Measurements from ENCODE around the gene APOBEC3H. TPM values are rescaled to one million over a fixed set of nuclear protein-coding genes. Genes with fewer than 3 reads are reported as not detected.

Gene APOBEC3H
- total RNA-seq, 1 experiment from 2014 or later = 0.87 TPM

DNA sequence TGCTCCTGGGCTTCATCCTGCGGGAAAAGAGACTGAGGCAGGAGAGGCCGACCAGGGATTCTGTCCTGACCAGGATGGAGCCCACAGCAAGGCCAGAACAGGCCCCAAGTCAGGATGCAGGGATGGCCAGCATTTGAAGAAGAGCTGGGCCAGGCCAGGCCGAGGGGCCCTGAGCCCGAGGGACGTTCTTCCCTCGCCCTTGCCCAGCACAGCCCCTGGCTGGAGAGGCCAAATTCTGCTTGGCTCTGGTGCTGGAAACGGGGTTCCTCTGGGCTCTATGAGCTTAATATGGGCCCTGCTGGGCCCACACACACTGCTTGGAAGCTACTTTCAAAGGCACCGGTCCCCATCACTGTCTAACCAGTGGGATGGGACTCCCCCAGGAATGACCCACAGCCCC lies 12.4 kb upstream of the APOBEC3H start:
- H2AFZ ChIP-seq (ENCODE audit: low read length) = no peak overlapping the region
- no peaks in the 10 kb centered on the region for H3K36me3 ChIP-seq (ENCODE audit: low read depth, low read length)
- H3K4me2 ChIP-seq (ENCODE audit: low read length) = no peak overlapping the region
- no peaks in the 10 kb centered on the region for H3K79me2 ChIP-seq (ENCODE audit: low read length)
- no peaks in the 10 kb centered on the region for H4K20me1 ChIP-seq (ENCODE audit: low read length)
- no peak overlapping the region for H3K27ac ChIP-seq (ENCODE audit: low read length)
- no peak overlapping the region for H3K9ac ChIP-seq (ENCODE audit: low read length)
- no peaks in the 10 kb centered on the region for H3K9me2 ChIP-seq (replicated peaks; ENCODE audit: low read length)
- peaks cover 4% of the 10 kb centered on the region for H3K4me1 ChIP-seq (ENCODE audit: insufficient read depth, low read length)
- H3K9me3 ChIP-seq (ENCODE audit: low read length) = no peaks in the 10 kb centered on the region
- H3F3A ChIP-seq (ENCODE audit: low read length, unreplicated experiment) = no peaks in the 10 kb centered on the region
- ATAC-seq (no peak), DNase-seq (no peak)
- BruUV-seq (replicated peaks) = no TSS peak
- H3K27me3 ChIP-seq (ENCODE audit: low read length) = no peaks in the 10 kb centered on the region
- intact Hi-C loops (cut with micrococcal nuclease) = no loop called here
- ChIA-PET CTCF (no interaction called here), POLR2A (ENCODE audit: unreplicated experiment) (no interaction called here)
- no peak overlapping the region for H3K4me3 ChIP-seq (ENCODE audit: low read length)
- TF ChIP-seq EZH2 (IDR thresholded peaks at IDR 0.05; ENCODE audit: low read length, unreplicated experiment) (no peak), EZH2phosphoT487 (IDR thresholded peaks at IDR 0.05; ENCODE audit: borderline replicate concordance, low read length) (no peak)
- TF ChIP-seq, protein P1, sequence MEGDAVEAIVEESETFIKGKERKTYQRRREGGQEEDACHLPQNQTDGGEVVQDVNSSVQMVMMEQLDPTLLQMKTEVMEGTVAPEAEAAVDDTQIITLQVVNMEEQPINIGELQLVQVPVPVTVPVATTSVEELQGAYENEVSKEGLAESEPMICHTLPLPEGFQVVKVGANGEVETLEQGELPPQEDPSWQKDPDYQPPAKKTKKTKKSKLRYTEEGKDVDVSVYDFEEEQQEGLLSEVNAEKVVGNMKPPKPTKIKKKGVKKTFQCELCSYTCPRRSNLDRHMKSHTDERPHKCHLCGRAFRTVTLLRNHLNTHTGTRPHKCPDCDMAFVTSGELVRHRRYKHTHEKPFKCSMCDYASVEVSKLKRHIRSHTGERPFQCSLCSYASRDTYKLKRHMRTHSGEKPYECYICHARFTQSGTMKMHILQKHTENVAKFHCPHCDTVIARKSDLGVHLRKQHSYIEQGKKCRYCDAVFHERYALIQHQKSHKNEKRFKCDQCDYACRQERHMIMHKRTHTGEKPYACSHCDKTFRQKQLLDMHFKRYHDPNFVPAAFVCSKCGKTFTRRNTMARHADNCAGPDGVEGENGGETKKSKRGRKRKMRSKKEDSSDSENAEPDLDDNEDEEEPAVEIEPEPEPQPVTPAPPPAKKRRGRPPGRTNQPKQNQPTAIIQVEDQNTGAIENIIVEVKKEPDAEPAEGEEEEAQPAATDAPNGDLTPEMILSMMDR (conservative IDR thresholded peaks at IDR 0.05; ENCODE audit: low read depth, low read length) = no peak

DNA sequence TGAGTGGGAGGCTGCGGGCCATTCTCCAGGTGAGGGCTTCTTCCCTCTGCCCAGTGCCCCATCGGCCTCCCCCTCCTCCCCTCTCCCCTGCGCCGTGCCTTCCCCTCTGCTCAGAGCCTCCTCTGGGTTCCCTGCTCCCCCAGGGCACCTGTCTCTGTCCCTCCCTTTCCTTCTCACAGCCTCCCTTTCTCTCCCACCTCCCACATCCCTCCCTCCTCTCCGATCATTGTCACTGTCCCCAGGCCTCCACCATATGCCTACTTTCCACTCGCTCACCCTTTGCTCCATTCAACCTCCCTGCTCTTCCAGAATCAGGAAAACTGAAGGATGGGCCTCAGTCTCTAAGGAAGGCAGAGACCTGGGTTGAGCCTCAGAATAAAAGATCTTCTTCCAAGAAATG lies 9.9 kb upstream of the APOBEC3H start:
- no TSS peak for BruUV-seq (replicated peaks)
- H4K20me1 ChIP-seq (ENCODE audit: low read length) = no peaks in the 10 kb centered on the region

More for the DNA sequence above, 9.9 kb upstream of the APOBEC3H start:
- POLR2A ChIA-PET (ENCODE audit: unreplicated experiment) = interaction anchor here (0.7 kb wide), 1 partner anchor 64 kb away, joined by 4 read pairs; no protein-coding TSS in a partner anchor
- no peaks in the 10 kb centered on the region for H3K27me3 ChIP-seq (ENCODE audit: low read length)
- no peak overlapping the region for H3K9ac ChIP-seq (ENCODE audit: low read length)
- no peak for TF ChIP-seq EZH2phosphoT487 (IDR thresholded peaks at IDR 0.05; ENCODE audit: borderline replicate concordance, low read length)
- no peak for TF ChIP-seq EZH2 (IDR thresholded peaks at IDR 0.05; ENCODE audit: low read length, unreplicated experiment)
- TF ChIP-seq, protein P1 (conservative IDR thresholded peaks at IDR 0.05; ENCODE audit: low read depth, low read length) = no peak
- ATAC-seq (no peak), DNase-seq (no peak)
- H3K27ac ChIP-seq (ENCODE audit: low read length) = no peak overlapping the region
- no peaks in the 10 kb centered on the region for H3K36me3 ChIP-seq (ENCODE audit: low read depth, low read length)
- H3K4me3 ChIP-seq (ENCODE audit: low read length) = no peak overlapping the region
- no peaks in the 10 kb centered on the region for H3K9me3 ChIP-seq (ENCODE audit: low read length)
- H3K4me1 ChIP-seq (ENCODE audit: insufficient read depth, low read length) = peaks cover 27% of the 10 kb centered on the region
- H3K9me2 ChIP-seq (replicated peaks; ENCODE audit: low read length) = no peaks in the 10 kb centered on the region
- no peak overlapping the region for H3K4me2 ChIP-seq (ENCODE audit: low read length)
- no peaks in the 10 kb centered on the region for H3F3A ChIP-seq (ENCODE audit: low read length, unreplicated experiment)
- peaks cover 7% of the 10 kb centered on the region; the same call in 1 of the 2 replicates for H3K79me2 ChIP-seq (ENCODE audit: low read length)
- CTCF ChIA-PET = no interaction called here
- H2AFZ ChIP-seq (ENCODE audit: low read length) = no peak overlapping the region
- intact Hi-C loops (cut with micrococcal nuclease) = no loop called here

All from PC-3 (cell line).